ENCODE results near the gene PLSCR2.
"Not testable (repeated sequence)": the region's sequence is repeated elsewhere in the genome, so short reads cannot be mapped to it uniquely, and the experiment has no call there.

The PLSCR2 gene

DNA sequence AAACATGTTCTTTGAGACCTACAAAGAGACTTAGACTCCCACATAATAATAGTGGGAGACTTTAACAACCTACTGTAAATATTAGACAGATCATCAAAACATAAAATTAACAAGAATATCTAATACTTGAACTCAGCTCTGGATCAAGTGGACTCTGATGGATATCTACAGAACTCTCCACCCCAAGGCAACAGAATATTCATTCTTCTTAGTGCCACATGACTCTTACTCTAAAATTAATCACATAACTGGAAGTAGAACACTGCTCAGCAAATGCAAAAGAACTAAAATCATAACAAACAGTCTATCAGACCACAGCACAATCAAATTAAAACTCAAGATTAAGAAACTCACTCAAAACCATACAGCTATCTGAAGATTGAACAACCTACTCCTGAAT lies 15.9 kb upstream of the PLSCR2 start:
- DNase-seq, result no peak

DNA sequence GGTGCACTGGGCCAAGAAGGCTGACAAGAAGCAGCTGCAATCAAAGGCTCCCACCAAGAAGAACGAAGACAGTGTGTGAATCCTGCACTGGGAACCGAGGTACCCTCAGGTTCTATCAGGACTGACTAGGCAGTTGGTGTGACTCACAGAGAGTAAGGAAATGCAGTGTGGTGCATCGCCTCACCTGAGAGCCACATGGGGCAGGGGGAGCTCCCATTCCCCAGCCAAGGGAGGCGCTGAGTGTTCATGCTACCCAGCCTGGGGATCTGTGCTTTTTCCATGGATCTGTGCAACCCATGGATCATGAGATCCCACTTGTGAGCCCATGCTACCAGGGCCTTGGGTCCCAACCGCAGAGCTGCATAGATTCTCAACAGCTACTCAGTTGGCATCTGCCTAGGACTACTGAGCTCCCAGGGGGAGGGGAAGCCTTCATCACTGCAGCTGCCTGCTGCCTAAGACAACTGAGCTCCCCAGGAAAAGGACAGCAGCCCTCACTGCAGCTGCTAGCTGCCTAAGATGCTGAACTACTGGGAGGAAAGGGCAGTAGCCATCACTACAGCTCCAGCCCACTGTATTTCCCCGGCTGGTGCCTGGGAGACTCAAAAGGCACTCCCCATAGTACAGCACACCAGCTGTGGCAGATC lies 6.9 kb upstream of the PLSCR2 start:
- DNase-seq, result no peak

DNA sequence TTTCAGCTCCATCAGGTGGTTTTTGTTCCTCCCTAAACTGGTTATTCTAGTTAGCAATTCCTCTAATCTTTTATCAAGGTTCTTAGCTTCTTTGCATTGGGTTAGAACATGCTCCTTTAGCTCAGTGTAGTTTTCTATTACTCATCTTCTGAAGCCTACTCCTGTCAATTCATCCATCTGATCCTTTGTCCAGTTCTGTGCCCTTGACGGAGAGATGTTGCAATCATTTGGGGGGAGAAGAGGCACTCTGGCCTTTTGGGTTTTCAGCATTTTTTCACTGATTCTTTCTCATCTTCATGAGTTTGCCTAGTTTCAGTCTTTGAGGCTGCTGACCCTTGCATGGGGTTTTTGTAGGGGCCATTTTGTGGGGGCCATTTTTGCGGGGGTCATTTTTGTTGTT lies 5.6 kb upstream of the PLSCR2 start:
- DNase-seq, result not testable (repeated sequence)

DNA sequence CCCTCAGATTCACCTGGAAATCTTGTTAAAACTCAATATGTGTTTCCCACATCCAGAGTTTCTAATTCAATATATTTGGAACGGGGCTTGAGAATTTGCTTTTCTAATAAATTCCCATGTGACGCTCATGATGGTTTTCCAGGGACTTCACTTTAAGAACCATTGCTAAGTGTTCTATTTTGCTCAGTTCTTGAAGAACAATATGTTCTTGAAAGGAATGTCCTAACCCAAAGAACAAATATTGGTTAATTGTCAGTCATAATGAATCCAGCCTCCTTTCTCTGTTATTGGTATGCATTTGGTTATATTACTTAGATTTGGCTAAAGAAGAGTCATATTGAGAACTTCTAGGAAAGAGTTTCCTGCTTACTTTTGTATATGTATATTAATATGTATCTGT lies 4.4 kb upstream of the PLSCR2 start:
- no peak for DNase-seq

DNA sequence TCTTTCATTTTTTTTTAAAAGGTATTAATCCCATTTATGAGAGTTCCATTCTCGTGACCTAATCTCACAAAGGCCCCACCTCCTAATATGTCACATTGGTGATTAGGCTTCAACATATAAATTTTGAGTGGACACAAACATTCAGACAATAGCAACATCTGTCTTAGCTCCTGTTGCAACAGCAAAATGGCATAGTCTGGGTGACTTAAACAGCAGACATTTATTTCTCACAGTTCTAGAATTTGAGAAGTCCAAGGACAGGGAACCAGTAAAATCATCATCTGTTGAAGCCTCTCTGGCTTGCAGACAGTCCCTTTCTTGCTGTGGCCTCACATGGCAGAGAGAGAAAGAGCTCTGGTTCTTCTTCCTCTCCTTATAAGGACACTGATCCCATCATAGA lies 3.2 kb upstream of the PLSCR2 start:
- no peak for DNase-seq

DNA sequence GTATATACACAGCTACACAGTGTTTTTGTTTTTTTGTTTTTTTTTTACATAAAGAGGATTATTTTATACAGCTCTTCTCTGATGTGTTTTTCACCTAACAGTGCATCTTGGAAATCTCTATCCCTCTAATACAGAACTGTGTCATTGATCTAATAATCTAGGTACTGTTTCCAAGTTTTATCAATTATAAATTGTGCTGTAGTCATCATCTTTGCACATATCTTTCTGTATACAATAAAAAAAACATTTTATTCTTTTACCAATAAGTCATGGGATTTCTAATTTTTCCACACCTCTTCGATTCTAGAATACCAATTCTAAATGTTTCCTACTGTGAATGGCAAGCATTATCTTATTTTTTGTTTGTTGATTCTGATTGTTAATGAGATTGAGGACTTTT lies 1.7 kb upstream of the PLSCR2 start:
- no peak for DNase-seq

DNA sequence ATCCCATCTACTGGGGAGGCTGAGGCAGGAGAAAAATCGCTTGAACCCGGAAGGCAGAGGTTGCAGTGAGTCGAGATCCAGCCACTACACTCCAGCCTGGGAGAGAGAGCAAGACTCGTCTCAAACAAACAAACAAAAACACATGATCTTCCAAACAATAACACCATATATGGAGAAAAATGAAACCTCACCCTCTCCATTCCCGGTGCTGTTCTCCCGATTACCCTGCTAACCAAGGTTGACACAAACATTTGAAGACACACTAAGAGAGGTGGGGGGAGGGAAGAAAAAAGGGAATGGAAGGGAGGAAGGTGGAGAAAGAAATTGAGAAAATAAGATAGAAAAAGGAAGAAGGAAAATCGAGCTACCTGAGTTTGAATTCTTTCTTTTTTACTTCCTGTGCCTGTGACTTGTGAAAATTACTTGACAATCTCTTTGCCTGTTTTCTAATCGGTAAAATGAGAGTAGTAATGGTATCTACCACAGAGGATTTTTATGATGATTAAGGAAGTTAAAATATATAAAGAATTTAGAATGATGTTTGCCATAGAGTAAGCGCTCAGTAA lies 1.1 kb upstream of the PLSCR2 start:
- no peak for DNase-seq

DNA sequence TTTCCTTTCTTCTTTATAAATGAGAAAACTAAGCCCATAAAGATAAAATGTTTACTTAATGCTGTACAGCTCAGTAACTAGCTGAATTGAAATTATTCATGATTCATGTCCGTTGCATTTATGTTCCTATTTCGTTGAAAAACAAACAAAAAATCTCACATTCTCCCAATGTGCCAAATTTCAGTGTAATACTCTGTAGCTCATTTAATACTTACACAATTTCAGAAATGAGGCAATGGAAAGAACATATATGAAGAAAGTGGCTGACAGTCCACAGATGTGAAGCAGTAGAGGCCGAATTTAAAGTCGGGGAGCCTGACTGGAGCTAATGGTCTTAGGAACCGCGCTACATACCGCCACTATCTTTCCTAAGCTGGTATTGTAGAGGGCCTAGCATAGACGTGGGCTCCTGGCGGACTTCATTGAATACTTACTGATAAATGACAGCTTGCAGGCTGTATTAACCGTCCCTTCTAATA lies 651 bp downstream of the PLSCR2 start:
- DNase-seq, result no peak

DNA sequence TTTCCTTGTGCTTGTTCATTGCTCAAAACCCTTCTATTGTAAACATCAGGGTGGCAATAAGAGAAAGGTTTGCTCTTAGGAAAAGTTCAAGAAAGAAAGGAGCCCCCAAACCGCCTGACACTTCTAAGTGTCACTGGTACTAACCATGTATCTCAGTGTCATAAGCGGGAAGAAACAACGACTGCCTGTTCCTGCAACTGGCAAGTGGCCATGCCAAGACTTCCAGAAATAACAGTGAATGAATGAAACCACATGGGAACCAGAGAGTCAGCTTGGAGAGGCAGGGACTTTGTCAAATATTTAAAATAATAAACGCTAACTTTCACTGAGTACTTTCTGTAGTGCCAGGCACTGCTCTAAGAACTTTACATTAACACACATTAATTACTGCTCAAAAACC lies 1.1 kb downstream of the PLSCR2 start:
- no peak for DNase-seq

DNA sequence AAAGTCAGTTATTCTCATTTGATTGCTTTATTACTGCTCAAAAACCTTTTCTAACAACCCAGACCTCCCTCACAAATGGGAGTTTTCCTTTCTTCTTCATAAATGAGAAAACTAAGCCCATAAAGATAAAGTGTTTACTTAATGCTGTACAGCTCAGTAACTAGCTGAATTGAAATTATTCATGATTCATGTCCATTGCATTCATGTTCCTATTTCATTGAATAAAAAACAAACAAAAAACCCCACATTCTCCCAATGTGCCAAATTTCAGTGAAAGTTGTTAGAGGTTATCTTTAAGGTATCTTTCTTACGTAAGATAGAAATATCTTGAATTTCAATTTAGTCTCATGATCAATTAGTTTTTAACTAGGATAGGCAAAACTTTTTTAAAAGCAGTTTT lies 2.8 kb downstream of the PLSCR2 start:
- DNase-seq, result no peak

DNA sequence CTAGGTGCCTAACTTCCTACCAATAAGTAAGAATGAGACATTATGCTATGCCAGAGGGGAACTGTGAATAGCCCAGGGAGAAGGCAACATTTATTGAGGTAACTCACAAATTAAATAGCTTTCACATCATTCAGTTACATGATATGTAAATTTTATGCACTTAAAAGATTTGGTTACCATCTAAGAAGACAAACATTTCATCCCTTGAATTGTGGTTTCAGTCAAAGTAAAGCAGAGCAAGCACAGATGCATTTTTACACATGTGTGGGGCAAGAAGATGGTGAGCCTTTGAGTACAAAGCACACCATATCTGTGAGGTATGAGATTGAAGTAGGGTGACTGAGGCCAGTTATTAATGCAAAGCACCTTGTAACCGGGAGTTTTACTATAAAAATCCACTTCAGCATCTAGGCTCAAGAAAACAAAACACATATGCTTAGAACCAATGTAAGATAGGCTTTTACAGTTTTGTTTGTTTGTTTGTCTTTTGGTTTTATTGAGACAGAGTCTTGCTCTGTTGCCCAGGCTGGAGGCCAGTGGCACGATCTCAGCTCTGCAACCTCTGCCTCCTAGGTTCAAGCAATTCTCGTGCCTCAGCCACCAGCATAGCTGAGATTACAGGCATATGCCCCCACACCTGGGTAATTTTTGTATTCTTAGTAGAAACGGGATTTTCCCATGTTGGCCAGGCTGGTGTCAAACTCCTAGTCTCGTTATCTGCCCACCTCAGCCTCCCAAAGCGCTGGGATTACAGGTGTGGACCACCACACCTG lies 3.5 kb downstream of the PLSCR2 start:
- no peak for DNase-seq

DNA sequence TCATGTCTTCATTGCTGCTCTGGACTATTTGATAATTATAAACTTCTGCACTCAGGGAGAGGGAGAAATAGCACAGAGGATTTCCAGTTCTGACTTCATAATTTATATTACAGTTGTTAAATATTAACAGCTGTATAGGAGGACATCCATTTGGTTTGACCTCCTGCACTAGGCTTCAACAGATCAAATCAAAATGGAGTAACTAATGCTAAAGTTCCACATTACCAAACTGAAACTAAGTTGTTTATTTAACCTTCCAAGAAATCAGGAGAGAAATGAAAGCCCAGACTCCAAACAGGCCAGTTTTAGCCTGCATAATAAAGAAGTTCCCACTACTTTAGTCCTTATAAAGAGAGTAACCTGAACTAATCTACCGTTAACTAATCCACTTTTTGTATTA lies 4.6 kb downstream of the PLSCR2 start:
- no peak for DNase-seq

DNA sequence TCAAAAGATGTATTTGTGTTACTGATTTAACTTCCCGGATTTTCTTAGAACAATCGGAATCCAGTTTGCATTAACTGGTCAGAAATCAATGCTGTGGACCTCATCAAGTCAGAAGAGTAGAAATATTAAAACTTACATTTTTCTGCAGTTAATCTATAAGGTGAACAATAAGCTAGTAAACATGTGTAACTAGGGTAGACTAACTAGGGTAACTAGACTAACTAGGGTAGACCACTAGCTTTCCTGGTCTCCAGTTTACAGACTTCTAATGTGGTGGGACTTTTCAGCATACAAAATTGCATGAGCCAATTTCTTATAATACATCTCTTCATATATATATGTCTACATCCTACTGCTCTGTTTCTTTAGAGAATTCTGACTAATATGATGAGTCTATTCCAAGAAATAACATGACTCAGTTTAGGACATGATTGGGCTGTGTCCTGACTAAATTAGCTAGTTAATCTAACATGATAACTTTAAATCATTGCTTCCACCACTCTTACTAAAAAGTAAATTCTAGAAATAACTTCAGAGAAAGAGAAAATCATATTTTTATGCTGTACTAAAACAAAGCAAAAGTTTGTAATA lies 5.3 kb downstream of the PLSCR2 start:
- no peak for DNase-seq

DNA sequence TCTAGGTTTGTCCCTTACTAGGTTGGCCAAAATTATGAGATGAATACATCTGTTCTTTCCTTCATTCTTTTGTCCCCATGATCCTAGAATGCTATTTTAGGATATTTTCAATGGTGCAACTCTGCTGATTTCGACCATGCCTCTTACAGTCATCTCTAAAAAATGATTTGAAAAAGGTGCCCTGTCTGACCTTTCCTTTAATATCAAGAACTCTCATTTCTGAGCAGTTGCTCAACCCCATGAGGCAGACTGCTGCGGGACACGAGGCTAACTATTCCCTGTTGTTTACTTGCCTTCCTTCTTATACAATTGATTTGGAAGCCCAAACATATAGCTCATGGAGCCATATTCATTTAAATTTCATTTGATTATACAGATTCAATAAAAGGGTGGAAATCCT lies 14.6 kb downstream of the PLSCR2 start:
- no peak for DNase-seq

DNA sequence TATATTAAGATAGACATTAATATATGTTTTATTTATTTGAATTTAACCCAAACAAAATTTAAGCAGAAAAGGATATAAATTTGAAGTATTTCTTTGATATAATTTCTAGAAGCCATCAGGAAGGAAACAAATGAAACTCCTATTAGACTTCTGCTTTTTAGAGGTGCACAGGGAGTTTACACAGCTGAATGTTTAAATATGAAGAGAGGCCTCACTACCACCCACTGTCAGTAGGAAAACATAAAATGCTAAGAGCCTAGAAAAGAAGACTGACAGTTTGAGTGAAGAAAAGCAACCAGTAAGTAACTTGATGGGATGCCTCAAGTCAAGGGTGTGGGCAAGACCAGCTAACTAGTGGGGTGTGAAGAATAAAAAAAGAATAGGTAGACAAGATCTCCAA lies 19.7 kb downstream of the PLSCR2 start:
- DNase-seq, result no peak

DNA sequence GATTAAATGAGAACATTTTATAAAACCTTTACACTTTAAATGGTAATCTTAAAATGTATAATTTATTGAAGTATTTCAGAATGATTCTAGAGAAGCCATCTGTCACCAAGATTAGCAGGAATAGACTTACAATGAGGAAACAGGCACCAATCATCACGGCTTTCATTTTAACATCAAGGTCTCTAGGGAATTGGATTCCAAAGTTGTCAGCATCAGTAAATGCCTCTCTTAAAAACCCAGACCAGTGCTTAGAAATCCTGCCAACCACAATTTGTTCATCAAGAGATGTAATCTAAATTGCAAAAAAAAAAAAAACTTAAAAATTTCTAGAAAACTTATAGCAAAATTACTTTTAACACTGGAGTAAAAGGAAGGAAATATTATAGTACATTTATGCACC lies 20.3 kb downstream of the PLSCR2 start:
- no peak for DNase-seq

DNA sequence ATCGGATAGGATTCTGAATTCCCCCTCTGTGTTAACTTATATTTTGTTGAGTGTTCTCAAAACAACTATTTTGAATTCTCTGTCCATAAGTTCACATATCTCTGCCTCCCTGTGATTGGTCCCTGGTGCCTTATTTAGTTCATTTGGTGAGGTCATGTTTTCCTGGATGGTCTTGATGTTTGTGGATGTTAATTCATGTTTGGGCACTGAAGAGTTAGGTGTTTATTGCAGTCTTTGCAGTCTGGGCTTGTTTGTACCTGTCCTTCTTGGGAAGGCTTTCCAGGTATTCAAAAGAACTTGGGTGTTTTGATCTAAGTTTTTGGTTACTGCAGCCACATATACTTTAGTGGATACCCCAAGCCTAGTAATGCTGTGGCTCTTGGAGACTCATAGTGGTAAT lies 23.3 kb downstream of the PLSCR2 start:
- DNase-seq, result no peak

DNA sequence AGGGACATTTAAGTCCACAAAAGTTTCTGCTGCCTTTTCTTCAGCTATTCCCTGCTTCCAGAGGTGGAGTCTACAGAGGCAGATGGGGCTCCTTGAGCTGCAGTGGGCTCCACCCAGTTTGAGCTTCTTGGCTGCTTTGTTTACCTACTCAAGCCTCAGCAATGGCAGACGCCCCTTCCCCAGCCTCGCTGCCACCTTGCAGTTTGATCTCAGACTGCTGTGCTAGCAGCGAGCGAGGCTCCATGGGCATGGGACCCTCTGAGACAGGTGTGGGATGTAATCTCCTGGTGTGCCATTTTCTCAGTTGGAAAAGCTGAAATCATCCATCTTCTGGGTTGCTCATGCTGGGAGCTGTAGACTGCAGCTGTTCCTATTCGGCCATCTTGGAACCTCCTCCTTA lies 29.1 kb downstream of the PLSCR2 start:
- DNase-seq, result not testable (repeated sequence)

DNA sequence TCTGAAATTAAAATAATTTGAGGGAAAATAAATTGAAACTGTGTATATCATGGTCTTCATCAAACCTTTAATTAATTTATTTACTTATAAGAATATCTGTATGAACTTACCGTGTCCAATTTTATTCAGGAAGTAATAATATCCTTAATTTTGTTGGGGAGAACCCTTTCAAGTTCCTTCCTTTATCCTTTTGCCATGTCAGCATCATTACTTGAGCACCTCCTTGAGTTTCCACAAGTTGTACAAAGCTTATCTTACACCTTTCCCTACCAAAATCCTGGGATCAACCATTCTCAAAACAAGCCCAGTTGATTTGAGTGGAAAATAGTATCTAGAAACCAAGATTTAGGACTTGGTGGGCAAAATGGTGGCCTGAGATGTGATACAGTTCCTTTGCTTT lies 37.3 kb downstream of the PLSCR2 start:
- DNase-seq, result no peak

DNA sequence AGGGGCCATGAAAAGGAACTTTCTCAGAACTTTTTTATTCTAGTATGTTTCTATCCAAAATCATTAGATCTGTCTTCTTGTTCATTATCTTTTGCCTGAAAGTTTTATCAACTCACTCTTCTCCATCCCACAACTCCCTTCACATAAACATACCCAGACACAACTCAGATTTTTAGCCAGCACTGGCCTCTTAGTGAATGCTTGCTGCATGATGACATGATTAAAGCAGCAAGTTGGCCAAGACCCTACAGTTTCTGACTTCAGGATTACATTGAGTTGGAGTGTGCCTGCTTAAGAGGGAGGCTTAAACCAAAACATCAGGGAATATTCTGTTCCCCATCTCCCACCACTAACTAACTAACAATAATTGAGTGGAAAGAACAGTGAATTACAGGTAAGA lies 38.1 kb downstream of the PLSCR2 start:
- no peak for DNase-seq

DNA sequence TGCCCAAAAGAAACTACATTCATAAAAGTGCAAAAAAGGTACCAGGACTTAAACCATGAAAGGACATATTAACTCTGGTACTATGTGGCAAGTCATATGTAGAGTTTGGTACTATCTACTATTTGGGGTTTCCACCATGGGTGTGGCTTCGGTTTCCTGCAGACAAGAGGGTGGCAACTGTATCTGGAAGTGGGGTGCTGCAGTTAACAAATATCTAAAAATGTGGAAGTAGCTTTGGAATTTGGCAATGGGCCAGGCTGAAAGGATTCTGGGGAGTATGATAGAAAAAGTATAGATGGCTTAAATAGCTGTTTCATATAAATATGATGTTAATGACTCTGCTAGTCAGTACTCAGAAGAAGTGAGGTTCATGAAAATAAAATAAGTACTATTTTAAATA lies 44.0 kb downstream of the PLSCR2 start:
- no peak for DNase-seq

DNA sequence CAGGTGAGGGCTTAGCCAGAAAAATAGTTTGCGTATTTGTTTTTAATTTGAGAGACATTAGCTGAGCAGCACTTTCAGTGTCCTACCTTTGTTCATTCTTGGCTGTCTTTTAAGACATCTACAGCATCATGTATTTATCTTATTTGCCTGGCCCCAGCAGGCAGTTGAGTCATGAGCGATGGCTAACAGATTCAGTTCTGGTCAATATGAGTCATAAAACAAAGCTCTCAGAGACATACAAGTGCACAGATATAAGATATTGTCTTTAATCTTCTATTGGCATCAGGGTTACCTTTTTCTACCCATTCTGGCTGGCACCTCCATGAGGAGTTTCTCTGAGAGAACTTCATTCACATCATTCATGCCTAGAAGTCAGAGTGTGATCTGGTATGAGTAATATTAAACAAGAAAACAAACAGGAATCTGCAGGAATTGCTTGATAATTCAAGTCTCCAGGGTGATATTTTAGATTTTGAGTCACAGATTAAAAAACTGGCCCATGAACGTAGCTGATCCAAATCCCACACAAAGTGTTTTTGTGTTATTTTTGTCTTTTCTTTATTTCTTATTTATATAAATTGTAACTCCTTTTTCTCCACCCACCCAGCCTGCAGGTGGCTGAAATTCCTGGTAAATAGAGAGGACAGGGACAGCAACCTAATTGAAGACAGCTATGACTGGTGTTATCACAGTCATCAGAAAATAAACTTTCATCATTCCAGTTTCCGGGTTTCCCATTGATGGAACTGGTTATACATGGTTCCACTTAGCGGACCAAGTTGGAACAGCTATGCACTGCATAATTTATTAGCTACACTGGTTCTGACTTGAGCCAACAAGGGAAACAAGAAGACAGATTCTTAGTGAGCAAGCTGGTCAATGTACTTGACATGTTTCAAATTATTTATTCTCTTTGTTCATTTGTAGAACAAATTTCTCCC lies 47.3 kb downstream of the PLSCR2 start:
- DNase-seq, result no peak

DNA sequence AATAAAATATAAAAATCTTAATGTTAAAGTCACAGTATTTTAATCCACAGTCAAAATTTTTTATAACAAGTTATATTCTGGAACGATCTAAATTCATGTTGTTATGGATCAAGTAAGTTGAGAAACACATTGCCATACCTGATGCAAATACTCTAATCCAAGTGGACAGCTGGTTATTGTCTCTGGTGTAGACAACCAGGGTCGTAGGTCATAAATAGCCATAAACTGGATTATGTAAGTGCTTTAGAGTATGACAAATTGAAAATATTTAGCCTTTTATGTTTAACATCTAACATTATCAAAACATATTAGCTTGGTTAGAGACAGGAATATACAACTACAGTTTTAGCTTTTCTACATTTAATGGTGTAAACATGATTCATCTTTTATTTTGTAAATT lies 53.0 kb downstream of the PLSCR2 start:
- DNase-seq, result no peak
